Cardiac muscle cell (in vitro differentiated cells and primary cell): ENCODE measurements around the gene LITAF. TPM values are rescaled to one million over a fixed set of nuclear protein-coding genes. Genes with fewer than 3 reads are reported as not detected.
A peak's percentile ranks its signal among the peaks of the same experiment; 100 is the strongest.

ENCODE experiments used
- DNase-seq, 2 donors: peaks; one replicate each; pipeline versions ENCODE4 v3.0.0 to v3.0.0-alpha.2; 2010 to 2017; ENCODE audit warnings: low read depth in 1 of 2, low spot score in 1 of 2
- H3K27ac ChIP-seq: fragments of 200-600 bp; sonication (generic); 2 replicates; pipeline ENCODE4 v1.5.1; 2016
- H3K27me3 ChIP-seq: fragments of 200-600 bp; sonication (generic); 2 replicates; pipeline ENCODE4 v1.6.0; 2016; ENCODE audit warnings: control low read depth
- H3K36me3 ChIP-seq: fragments of 200-600 bp; sonication (generic); 2 replicates; pipeline ENCODE4 v1.5.1; 2016; ENCODE audit warnings: control low read depth
- H3K4me1 ChIP-seq: fragments of 200-600 bp; sonication (generic); 2 replicates; pipeline ENCODE4 v1.8.1; 2017; ENCODE audit warnings: low read depth, mild to moderate bottlenecking, mixed run types
- H3K4me3 ChIP-seq: fragments of 200-600 bp; sonication (generic); 2 replicates; pipeline ENCODE4 v1.5.1; 2016; ENCODE audit warnings: mild to moderate bottlenecking
- H3K9me3 ChIP-seq: fragments of 200-600 bp; sonication (generic); 2 replicates; pipeline ENCODE4 v1.5.1; 2017; ENCODE audit warnings: low read depth, mild to moderate bottlenecking, control low read depth
- polyA plus RNA-seq: library from polyadenylated mRNA; unstranded; fragments of >200 nt; fragmentation: Nextera tagmentation; extraction: Ambion mirVana; gene quantifications from 2 replicates; pipeline ENCODE4 v1.2.1, GENCODE V29; 2016
- total RNA-seq: library from RNA; depleted of rRNA; stranded (reverse); fragments of >200 nt; gene quantifications from 2 replicates; pipeline ENCODE4 v1.2.3, GENCODE V29; 2016
- TF ChIP-seq, protein P1 (sequence below): IDR thresholded peaks from 2 replicates; pipeline ENCODE4 v1.5.1; 2012; ENCODE audit warnings: low read depth, mild to moderate bottlenecking, low read length

Gene LITAF
- total and polyA plus RNA-seq, 2 experiments from 2014 or later, result 42.1 to 43.3 TPM

DNA sequence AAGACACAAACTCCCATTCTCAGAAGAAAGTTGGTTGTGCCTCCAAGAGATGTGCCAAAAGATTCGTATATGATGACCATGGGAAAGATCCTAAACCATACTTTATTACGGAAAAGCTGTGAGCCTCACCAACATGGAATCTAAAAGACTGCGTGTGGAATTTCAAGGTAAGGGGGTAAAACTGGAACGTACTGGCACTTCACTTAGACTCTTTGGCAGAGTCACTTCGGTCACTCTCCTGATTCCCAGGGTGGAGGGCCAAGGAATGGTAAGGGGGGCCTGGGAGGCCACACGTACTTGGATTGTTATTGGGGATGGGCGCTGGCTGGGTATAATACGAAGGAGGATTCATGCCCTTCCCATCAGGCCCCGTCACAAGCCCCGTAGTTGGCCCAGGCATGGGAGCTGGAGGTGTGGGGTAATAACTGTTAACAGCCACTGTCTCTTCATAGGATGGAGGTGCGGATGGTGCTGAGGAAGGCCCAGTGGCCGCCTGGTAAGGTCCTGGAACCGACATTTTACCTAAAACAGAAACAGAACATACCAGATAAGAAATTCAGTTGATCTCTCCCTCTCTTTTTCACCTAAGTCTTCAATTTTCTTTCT is 30.4 kb downstream of the LITAF start:
- no peaks in the 10 kb centered on the region for H3K9me3 ChIP-seq
- TF ChIP-seq, protein P1, sequence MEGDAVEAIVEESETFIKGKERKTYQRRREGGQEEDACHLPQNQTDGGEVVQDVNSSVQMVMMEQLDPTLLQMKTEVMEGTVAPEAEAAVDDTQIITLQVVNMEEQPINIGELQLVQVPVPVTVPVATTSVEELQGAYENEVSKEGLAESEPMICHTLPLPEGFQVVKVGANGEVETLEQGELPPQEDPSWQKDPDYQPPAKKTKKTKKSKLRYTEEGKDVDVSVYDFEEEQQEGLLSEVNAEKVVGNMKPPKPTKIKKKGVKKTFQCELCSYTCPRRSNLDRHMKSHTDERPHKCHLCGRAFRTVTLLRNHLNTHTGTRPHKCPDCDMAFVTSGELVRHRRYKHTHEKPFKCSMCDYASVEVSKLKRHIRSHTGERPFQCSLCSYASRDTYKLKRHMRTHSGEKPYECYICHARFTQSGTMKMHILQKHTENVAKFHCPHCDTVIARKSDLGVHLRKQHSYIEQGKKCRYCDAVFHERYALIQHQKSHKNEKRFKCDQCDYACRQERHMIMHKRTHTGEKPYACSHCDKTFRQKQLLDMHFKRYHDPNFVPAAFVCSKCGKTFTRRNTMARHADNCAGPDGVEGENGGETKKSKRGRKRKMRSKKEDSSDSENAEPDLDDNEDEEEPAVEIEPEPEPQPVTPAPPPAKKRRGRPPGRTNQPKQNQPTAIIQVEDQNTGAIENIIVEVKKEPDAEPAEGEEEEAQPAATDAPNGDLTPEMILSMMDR, result no peak

DNA sequence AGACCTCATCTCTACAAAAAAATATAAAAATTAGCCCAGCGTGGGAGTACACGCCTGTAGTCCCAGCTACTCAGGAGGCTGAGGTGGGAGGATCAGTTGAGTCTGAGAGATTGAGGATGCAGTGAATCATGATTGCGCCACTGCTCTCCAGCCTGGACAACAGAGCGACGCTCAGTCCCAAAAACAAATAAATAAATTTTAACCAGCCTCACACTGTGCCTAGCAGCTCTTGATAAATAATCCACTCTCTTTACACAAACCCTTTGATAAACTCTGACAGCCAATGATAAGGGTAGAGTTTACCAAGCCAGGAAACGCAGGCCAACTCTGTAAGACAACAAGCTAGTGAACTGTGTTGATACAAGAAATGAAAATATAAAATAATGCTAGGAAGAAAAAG is 32.7 kb downstream of the LITAF start:
- Histone ChIP-seq H3K9me3 (no peaks in the 10 kb centered on the region), H3K27me3 (no peaks in the 10 kb centered on the region), H3K36me3 (no peaks in the 10 kb centered on the region), H3K27ac (no peak overlapping the region), H3K4me3 (no peak overlapping the region), H3K4me1 (no peaks in the 10 kb centered on the region)
- DNase-seq, result peak in 1 of 2 donors; percentile 40
- TF ChIP-seq, protein P1, result no peak

More for the DNA sequence above, 30.4 kb downstream of the LITAF start:
- H3K27ac ChIP-seq, result no peak overlapping the region
- no peaks in the 10 kb centered on the region for H3K36me3 ChIP-seq
- no peak for DNase-seq
- H3K27me3 ChIP-seq, result no peaks in the 10 kb centered on the region
- H3K4me1 ChIP-seq, result no peaks in the 10 kb centered on the region
- H3K4me3 ChIP-seq, result no peak overlapping the region

DNA sequence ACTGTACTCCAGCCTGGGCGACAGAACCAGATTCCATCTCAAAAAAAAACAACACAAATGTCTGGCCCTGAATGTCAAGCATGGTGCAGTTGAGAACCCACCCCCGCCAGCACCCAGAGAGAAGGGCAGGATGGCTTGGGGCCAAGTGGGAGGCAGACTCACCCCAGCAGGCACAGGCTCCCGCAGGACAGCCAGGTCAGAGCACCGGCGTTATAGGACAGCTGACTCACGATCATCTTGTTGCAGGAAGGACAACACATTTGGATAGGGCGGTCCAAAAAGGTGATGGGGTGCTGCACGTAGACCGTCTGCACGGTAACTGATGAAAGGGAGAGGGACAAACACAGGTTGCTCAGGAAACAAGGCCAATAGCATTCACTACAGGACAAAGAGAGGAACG is 33.3 kb downstream of the LITAF start:
- Histone ChIP-seq H3K4me3 (no peak overlapping the region), H3K27ac (no peak overlapping the region), H3K36me3 (no peaks in the 10 kb centered on the region), H3K27me3 (no peaks in the 10 kb centered on the region), H3K4me1 (no peaks in the 10 kb centered on the region), H3K9me3 (no peaks in the 10 kb centered on the region)
- DNase-seq, result no peak
- TF ChIP-seq, protein P1, result no peak

DNA sequence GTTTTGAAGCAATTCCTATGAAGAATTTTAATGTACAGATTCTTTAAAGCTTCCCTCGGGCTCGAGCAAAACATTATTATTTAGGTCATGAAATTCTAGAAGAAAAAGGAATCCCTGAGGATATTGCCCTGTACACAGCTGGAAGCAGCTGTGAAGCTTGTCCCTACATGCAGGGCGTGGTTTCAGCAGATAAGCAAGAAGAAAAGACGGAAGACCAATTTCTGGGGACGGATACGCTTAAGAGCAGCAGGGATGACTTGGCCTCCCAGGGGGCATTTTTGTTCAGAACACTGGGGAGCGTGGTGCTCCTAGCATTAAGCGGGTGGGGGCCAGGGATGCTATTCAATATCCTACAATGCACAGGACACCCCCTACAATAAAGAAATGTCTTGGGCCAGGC is 34.3 kb downstream of the LITAF start:
- Histone ChIP-seq H3K4me3 (no peak overlapping the region), H3K36me3 (no peaks in the 10 kb centered on the region)
- TF ChIP-seq, protein P1, result no peak

DNA sequence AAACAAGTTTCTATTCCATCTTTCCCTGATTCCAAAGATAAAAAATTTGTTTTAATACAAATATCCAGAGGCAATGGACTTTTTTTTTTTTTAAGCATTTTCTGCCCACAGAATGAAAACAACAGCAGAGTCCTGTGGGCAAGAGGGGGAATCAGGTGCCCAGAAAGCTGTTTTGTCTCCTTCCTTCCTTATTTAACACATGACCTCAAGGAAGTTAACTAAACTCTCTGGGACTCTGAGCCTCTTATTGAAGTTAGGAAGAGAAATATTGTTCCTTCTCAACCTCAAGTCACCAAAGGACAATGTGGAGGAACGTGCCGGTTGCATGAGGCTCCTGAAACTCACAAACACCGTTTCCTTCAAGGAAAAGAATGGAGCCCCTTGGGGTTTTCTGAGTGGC is 34.9 kb downstream of the LITAF start:
- TF ChIP-seq, protein P1, result no peak
- no peak overlapping the region for H3K4me3 ChIP-seq
- no peak overlapping the region for H3K27ac ChIP-seq
- DNase-seq, result no peak
- H3K4me1 ChIP-seq, result no peaks in the 10 kb centered on the region
- H3K27me3 ChIP-seq, result no peaks in the 10 kb centered on the region
- no peaks in the 10 kb centered on the region for H3K36me3 ChIP-seq
- no peaks in the 10 kb centered on the region for H3K9me3 ChIP-seq

More for the DNA sequence above, 34.3 kb downstream of the LITAF start:
- Histone ChIP-seq H3K27me3 (no peaks in the 10 kb centered on the region), H3K27ac (no peak overlapping the region), H3K9me3 (no peaks in the 10 kb centered on the region), H3K4me1 (no peaks in the 10 kb centered on the region)
- no peak for DNase-seq
